ENCODE measurements around the gene BAHCC1.
"Not testable (repeated sequence)": the region's sequence is repeated elsewhere in the genome, so short reads cannot be mapped to it uniquely, and the experiment has no call there.

Gene BAHCC1

GRCh38 chr17:81349397-81350319 lies 45.6 kb upstream of the BAHCC1 start:
- no peak for TF ChIP-seq CTCF (IDR thresholded peaks at IDR 0.05; ENCODE audit: borderline replicate concordance, control extremely low read depth, extremely low read depth, insufficient read depth, missing control alignments)
- in situ Hi-C loops (cut with MboI; ENCODE audit: low sequenced_read_pairs, unreplicated experiment): no loop called here
- DNase-seq (ENCODE audit: low spot score): no peak

DNA sequence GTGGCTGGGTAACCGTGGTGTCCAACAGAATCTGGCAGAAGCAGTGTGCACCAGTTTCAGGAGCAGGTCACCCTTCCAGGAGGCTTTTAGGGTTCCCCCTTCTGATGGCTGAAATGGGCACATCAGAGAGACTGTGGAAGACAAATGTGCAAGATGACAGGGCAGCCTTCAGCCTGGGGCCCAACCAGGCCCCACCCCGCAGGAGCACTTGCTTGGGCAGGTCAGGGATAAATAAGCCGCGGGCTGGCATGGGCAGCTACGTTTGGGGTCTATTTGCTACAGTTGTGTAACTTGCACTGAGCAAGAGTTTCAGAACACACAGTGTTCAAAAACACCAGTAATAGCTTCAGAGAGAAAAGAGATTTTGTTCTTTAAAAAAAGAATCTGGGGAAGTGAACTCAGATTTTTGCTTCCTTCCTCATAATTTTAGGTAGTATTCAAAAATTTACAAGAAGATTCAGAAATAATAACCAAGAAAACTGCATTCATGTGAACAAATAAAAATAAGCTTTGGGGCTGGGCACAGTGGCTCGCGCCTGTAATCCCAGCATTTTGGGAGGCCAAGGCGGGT lies 44.9 kb upstream of the BAHCC1 start:
- in situ Hi-C loops (cut with MboI; ENCODE audit: low sequenced_read_pairs, unreplicated experiment): no loop called here
- TF ChIP-seq CTCF (IDR thresholded peaks at IDR 0.05; ENCODE audit: borderline replicate concordance, control extremely low read depth, extremely low read depth, insufficient read depth, missing control alignments): no peak
- no peak for DNase-seq (ENCODE audit: low spot score)

GRCh38 chr17:81351329-81352052 lies 43.8 kb upstream of the BAHCC1 start:
- in situ Hi-C loops (cut with MboI; ENCODE audit: low sequenced_read_pairs, unreplicated experiment); DNase-seq (ENCODE audit: low spot score): not testable (repeated sequence)

DNA sequence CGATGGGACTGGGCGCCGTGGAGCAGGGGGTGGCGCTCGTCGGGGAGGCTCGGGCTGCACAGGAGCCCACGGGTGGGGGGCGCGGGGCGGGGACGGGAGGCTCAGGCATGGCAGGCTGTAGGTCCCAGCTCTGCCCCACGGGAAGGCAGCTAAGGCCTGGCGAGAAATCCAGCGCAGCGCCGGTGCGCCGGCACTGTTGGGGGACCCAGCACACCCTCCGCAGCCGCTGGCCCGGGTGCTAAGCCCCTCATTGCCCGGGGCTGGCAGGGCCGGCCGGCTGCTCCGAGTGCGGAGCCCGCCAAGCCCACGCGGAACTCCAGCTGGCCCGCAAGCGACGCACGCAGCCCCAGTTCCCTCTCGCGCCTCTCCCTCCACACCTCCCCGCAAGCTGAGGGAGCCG lies 43.2 kb upstream of the BAHCC1 start:
- in situ Hi-C loops (cut with MboI; ENCODE audit: low sequenced_read_pairs, unreplicated experiment); DNase-seq (ENCODE audit: low spot score): not testable (repeated sequence)

- DNase-seq (ENCODE audit: low spot score): no peak
- TF ChIP-seq CTCF (IDR thresholded peaks at IDR 0.05; ENCODE audit: borderline replicate concordance, control extremely low read depth, extremely low read depth, insufficient read depth, missing control alignments): no peak
- in situ Hi-C loops (cut with MboI; ENCODE audit: low sequenced_read_pairs, unreplicated experiment): no loop called here
Measured at GRCh38 chr17:81354252-81354953, 40.9 kb upstream of the BAHCC1 start.

DNA sequence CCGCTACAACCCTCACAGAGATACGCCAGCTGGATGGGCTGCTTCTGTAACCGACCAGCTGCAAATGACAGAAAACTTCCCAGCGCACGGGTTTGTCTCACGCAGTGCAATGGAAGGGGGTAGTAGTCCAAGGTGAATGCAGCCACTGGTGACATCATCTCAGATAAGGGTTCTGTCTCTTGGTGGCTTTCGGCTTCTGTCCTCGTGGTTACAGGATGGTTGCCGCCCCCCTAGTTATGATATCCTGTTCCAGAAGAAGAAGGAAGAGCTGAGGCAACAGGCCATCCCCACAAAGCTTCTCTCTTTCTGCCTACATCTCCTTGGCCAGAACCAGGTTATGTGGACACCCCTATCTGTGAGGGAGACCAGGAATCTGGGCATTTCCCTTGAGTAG lies 40.3 kb upstream of the BAHCC1 start:
- in situ Hi-C loops (cut with MboI; ENCODE audit: low sequenced_read_pairs, unreplicated experiment): no loop called here
- no peak for DNase-seq (ENCODE audit: low spot score)
- TF ChIP-seq CTCF (IDR thresholded peaks at IDR 0.05; ENCODE audit: borderline replicate concordance, control extremely low read depth, extremely low read depth, insufficient read depth, missing control alignments): no peak

GRCh38 chr17:81359218-81359617 lies 36.0 kb upstream of the BAHCC1 start:
- TF ChIP-seq CTCF (IDR thresholded peaks at IDR 0.05; ENCODE audit: borderline replicate concordance, control extremely low read depth, extremely low read depth, insufficient read depth, missing control alignments): no peak
- in situ Hi-C loops (cut with MboI; ENCODE audit: low sequenced_read_pairs, unreplicated experiment): no loop called here
- no peak for DNase-seq (ENCODE audit: low spot score)

DNA sequence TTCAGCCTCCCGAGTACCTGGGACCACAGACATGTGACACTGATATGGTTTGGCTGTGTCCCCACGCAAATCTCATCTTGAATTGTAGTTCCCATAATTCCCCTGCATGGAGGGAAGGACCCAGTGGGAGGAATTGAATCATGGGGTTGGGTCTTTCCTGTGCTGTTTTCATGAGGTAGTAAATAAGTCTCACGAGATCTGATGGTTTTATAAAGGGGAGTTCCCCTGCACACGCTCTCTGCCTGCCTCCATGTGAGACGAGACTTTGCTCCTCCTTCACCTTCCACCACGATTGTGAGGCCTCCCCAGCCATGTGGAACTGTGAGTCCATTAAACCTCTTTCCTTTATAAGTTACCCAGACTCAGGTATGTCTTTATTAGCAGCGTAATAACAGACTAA lies 33.3 kb upstream of the BAHCC1 start:
- in situ Hi-C loops (cut with MboI; ENCODE audit: low sequenced_read_pairs, unreplicated experiment): not testable (repeated sequence)

More for the DNA sequence above, 33.3 kb upstream of the BAHCC1 start:
- DNase-seq (ENCODE audit: low spot score): not testable (repeated sequence)

Measured in GM13976 (cell line).